HTERT RPE-1 (cell line): ENCODE measurements around the gene CCL27.

Experiments used
- in situ Hi-C: fragments of 300-500 bp; cut with MboI; formaldehyde crosslinking; loops from 4 replicates; pipeline ENCODE4 v1.14.3; 2020; ENCODE audit warnings: low sequenced_read_pairs

The CCL27 gene

DNA sequence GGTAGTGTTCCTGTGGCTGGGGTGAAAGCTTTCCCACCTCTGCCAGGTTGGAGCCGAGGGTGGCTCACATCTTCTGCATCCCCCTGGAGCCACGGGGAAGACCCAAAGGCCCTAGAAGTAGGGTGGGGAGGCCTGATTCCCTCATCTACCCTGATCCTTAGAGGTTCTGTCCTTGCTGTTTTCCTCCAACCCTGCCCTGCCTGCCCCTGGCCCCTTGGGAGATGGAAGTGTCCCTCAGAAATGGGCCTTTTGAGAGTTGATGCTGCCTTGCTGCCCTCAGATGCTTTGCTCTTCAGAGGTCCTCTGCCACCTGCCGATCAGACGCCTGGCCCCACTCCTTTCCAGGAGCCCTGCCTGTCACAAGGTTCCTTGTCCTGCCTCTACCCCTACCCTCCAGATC lies 22.4 kb upstream of the CCL27 start:
- in situ Hi-C loops: no loop called here

GRCh38 chr9:34684145-34684544 lies 21.7 kb upstream of the CCL27 start:
- in situ Hi-C loops: no loop called here

DNA sequence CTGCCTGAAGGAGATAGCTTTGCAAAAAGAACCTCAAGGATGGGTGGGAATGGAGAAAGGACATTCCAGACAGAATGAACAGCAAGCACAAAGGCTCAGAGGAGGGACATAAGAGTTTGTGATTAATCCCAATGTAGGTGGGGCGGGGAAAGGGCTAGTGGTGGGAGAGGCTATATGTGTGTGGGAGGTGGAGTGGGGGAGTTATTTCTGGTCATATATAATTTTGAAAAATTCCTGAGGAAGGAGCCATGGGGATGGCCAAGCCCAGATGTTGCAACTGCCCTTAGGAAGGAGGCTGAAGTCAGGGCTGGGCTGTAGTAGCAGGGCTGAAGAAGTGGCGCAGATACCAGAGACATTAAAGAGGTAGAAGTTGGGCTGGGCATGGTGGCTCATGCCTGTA lies 13.4 kb upstream of the CCL27 start:
- in situ Hi-C loops: no loop called here

DNA sequence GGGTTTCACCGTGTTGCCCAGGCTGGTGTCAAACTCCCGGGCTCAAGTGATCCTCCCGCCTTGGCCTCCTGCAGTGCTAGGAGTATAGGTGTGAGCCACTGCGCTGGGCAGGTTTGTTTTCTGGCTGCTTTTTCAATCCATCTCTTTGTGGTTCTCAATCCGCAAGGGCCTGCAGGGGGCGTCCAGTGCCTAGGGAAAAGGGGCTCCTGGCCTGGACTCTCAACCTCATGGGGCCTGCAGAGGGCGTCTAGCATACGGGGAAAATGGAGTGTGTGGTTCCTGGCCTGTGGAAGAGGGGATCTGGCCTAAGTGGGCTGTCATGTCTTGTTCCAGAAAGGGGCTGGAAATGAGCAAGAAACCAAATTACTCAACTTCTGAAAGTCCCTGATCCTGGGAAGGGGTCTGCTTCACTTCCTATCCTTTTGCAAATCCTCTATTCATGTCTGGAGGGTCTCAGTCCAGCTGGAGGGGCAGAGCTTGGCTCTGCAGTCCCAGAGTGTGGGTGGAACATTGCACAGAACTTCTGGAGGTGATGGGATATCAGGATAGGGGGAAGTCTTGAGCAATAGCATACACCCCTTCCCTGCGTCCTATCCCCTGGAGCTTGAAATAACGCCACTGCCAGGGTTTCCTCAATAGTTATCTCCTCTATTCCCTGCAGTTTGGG lies 12.7 kb upstream of the CCL27 start:
- in situ Hi-C loops: no loop called here

DNA sequence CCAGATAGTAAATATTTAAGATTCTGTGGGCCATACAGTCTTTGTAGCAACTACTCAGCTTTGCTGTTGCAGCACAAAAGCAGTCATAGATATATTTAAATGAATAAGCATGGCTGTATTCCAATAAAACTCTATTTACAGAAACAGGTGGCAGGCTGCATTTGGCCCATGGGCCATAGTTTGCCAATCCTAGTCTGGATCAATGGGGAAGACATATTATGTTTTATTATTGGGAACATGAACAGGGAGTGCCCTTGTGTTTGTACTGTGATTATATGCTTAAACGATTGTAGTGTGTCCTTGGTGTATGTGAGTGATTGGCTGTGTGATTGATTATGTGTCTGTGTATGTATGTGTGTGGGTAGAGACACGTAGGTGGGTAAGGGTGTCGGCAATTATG lies 12.0 kb upstream of the CCL27 start:
- in situ Hi-C loops: no loop called here

GRCh38 chr9:34671307-34671706 lies 8.8 kb upstream of the CCL27 start:
- in situ Hi-C loops: no loop called here

GRCh38 chr9:34669809-34670562 lies 7.5 kb upstream of the CCL27 start:
- in situ Hi-C loops: no loop called here

DNA sequence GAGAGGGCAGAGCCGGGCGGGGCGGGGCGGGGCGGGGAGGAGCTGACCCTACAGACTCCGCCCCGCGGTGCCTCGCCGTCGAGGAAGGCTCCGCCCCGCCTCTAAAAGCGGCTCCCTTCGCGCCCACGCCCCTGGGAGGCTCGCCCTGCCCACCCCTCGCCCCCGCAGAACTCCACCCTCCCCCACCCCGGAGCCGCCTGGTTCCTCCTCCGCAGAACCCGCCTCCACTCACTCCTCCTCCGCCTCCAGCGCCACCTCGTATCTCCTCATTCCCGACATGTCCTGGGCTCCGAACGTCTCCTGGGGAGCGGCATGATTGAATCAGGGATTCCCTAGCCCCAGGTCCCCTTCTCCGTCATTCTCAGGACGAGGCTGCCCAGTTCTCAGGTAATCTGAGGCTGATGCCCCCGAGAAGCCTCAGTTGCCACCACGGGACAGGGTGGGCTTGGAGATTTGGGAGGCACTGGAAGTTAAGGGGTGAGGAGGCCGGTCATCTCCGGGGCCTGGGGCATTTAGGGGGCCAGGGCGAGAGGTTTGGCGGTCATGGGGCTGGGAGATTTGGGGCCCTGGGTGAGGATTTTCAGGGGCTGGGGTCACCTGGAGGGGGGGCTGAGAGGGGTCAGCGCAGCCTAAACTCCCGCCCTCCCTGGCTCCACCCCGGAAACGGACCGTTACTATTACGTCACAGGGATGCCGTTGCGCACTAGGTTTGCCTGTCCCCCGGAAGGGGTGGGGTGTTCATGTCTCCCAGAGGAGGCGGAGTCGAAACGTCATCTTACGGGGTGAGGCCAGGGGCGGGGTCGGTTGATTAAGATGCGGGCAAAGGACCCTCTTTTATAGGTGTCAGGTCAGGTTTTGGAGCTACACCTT lies 3.2 kb upstream of the CCL27 start:
- in situ Hi-C loops: no loop called here

DNA sequence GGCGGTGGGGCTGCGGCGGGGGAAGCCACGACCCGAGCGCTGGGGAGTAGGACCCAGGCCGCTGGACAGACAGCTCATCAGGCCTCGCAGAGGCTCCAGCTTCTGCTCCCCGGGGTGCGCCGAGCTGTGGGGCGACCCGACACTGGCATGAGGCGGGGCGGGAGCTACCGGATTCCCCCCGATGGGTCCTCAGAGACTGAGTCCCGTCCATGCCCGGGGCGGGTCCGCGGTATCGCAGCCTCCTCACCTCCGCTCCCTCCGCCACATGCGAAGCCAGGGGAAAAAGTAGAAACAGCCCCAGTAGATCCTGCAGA lies 2.6 kb upstream of the CCL27 start:
- in situ Hi-C loops: no loop called here

DNA sequence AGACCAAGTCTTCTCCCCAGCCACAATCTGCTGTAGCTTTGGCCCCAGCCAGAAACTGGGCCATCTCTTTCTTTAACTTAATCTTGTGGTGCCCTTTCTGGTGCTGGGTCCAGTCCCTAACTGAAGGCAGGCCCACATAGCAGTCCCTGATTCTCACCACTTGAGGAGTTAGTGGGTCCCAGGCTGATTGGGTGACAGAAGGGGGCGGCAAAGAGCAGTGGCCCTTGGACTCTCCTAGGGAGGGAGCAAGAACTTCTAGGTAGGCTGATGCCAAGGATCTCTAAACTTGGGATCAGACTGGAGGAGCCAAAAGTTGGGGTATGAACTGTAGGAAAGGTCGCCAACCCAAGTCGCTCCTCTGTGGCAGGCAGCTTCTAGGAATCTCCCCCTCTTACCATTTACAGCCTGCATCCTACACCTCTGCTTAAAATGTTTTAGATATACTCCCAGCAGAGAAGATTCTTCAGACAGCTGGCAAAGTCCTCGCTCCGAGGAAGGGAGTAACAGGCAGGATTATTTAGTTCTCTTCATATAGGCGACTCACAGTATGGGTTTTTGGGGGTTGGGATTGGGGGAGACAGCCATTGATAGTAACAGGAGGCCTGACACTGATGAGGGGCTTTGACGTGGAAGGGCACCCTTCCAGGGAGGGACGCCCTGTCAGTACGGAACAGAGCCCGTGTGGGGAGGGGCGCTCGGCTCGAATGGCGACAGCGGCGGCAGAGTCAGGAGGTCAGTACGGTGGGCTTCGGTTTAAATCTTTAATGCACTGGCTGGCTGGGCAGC lies 2.0 kb upstream of the CCL27 start:
- in situ Hi-C loops: no loop called here

DNA sequence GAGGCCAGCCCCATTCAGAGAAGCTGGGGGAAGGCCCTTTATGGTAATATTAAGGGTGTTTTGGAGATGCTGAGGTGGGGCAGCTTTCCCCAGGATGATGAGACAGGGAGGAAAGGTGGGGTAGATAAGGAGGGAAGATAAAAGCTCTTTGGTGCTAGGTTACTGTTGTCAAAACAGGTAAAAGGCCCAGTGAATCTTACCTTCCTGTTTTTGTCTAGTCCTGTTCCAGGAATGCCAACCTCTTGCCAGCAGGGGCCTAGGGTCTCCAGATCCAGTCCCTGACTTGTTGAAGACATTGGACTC lies 797 bp upstream of the CCL27 start:
- in situ Hi-C loops: no loop called here

DNA sequence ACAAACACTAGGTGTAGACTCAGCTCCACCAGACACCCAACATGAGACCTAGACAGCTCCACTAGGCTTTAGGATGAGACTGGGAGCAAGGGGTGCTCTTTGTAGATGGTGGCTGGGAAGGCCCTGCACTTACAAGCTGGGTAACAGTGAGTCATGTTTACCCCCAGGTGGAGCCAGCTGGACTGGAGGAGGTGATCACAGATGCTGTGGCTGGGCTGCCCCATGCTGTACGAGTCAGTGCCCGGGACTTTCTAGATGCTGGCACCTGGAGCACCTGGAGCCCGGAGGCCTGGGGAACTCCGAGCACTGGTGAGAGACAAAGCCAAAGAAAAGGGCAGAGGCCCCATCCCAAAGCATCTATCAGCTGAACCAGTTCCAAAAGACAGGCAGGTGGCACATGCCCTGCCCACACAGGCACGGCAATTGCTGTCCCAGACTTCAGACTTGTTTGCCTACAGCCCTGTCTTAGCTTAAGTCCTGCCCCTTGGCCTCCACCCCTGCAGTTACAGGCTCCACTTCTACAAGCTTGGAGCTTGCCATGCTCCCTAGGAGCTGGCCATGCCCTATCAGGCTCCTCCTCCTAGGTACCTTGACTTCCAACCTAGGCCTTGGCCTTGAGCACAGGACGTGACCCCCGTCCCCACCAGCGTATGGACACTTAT lies 2.7 kb downstream of the CCL27 start:
- in situ Hi-C loops: no loop called here

DNA sequence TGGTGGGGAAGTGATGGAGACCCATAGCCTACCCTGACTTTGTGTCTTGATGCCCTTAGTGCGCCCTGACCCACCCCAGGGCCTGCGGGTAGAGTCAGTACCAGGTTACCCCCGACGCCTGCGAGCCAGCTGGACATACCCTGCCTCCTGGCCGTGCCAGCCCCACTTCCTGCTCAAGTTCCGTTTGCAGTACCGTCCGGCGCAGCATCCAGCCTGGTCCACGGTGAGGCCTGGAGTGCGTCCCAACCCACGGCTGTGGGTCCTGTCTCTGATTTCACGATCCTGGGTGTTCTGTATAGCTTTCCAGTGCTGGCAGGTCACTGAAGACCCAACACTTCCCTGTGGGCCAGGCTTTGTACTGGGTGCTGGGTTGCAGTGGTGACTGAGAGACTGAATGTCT lies 4.0 kb downstream of the CCL27 start:
- in situ Hi-C loops: no loop called here

GRCh38 chr9:34656992-34657391 lies 5.5 kb downstream of the CCL27 start:
- in situ Hi-C loops: no loop called here

DNA sequence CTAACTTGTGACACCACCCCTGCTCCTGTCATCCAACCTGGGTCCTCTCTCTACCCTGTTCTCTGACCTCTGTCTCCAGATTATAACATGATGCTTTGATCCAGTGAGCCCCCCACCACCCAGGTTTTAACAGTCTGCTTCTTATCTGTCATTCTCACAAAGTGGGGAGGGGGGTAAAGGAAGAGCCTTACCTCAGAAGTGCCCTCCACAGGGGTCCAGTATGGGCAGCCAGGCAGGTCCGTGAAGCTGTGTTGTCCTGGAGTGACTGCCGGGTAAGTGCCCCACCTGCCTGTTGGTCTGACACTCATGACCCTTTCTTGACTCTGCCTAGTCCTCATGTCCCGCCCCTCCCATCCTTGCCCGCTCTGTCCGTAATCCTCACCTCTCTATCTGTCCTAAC lies 7.1 kb downstream of the CCL27 start:
- in situ Hi-C loops: no loop called here

DNA sequence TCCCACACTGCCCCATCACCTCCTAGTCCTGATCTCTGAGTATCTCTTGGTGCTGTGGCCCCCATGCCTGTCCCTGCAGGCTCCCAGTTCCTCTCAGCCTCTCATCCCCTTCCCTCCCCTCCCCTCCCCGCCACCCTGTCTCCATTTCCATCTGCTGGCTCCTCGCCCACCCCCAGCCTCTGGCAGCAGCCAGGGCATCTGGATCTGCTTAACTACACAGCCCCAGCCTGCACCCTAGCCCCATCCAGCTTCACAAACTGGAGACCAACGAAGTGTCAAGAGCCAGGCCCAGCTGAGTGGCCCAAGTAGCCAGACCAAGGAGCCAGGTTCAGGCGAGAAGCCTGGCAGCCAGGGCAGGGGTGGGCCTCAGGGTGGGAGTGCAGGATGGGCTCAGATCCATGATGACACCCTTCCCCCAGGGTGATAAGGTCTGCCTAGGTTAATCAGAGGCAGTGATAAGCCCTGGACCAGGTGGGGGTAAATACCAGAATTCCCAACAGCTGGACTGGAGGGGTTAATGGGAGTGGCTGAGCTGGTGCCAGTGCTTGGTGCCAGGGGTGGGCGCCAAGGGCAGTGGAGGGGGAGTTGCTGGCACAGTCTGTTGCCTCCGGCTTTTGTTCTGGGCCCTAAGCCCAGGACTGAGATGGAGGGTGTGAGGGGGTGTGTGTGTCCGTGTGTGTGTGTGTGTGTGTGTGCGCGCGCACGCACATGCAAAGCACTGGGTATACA lies 8.0 kb downstream of the CCL27 start:
- in situ Hi-C loops: no loop called here

- in situ Hi-C loops: no loop called here
These were observed 9.0 kb downstream of the CCL27 start for GRCh38 chr9:34653151-34654072.

DNA sequence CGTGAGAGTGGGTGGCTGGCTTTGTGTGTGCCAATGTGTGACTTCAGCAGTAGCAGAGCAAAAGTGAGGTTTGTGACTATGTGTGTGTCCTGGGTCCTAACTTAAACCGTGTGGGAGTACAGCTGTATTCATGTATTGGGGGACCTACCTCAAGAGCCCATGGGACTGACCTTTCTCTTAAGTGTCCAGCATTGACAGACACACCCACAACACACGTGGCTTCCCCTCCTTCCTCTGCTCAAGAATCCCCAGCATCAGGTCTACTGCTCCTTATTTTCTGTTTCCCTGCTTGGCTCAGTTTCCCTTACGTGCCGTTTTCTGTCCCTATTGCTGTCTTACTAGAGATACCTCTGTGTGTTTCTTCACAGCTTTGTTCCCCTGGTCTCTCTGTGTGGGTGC lies 9.9 kb downstream of the CCL27 start:
- in situ Hi-C loops: no loop called here
